D721Med (cell line): Measurements from ENCODE around the gene PDE4B.
A peak's percentile ranks its signal among the peaks of the same experiment; 100 is the strongest.

Experiments used
- DNase-seq: peaks from one replicate; pipeline ENCODE4 v3.0.0; 2011; ENCODE audit warnings: low spot score; ENCODE audit not compliant: insufficient read length
- FAIRE-seq: peaks from 2 replicates; lab custom pipeline; 2011; peaks lifted over from hg19 to GRCh38; lab: Jason Lieb, UNC
- TF ChIP-seq, protein P1 (sequence below): IDR thresholded peaks from 2 replicates; pipeline ENCODE4 v1.5.1; 2012; ENCODE audit warnings: mild to moderate bottlenecking, control low read depth; ENCODE audit not compliant: insufficient read depth; ENCODE audit errors: missing control alignments

PDE4B gene

DNA sequence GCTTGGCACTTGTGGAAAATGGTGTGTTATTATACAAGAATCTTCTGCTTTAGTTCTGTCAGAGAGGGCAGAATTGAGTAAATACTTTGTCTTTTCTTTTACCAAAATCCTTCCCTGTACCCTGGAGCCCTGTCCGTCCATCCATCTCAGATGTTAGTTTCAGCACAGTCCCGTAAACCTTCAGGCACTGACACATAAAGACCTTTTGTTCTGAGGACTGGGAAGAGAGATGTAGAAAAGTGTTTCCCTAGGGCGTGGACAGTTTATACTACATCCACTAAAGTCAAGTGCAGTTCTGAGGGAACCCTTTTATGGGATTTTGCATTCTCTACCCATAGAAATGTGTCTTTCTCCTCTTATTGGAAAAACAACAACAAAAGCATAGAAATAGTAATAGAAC is 162.4 kb downstream of the PDE4B start:
- TF ChIP-seq, protein P1, sequence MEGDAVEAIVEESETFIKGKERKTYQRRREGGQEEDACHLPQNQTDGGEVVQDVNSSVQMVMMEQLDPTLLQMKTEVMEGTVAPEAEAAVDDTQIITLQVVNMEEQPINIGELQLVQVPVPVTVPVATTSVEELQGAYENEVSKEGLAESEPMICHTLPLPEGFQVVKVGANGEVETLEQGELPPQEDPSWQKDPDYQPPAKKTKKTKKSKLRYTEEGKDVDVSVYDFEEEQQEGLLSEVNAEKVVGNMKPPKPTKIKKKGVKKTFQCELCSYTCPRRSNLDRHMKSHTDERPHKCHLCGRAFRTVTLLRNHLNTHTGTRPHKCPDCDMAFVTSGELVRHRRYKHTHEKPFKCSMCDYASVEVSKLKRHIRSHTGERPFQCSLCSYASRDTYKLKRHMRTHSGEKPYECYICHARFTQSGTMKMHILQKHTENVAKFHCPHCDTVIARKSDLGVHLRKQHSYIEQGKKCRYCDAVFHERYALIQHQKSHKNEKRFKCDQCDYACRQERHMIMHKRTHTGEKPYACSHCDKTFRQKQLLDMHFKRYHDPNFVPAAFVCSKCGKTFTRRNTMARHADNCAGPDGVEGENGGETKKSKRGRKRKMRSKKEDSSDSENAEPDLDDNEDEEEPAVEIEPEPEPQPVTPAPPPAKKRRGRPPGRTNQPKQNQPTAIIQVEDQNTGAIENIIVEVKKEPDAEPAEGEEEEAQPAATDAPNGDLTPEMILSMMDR = no peak
- no peak for DNase-seq
- no peak for FAIRE-seq

- DNase-seq = no peak
- TF ChIP-seq, protein P1 = no peak
- FAIRE-seq = no peak
Measured at GRCh38 chr1:65955503-65955902, 162.8 kb downstream of the PDE4B start.

GRCh38 chr1:65958561-65959350 is 166.1 kb downstream of the PDE4B start:
- DNase-seq = no peak
- peak; percentile 88 for FAIRE-seq
- TF ChIP-seq, protein P1 = peak; percentile 71

- DNase-seq (no peak), FAIRE-seq (no peak)
Measured at GRCh38 chr1:65959896-65960567, 167.3 kb downstream of the PDE4B start.

DNA sequence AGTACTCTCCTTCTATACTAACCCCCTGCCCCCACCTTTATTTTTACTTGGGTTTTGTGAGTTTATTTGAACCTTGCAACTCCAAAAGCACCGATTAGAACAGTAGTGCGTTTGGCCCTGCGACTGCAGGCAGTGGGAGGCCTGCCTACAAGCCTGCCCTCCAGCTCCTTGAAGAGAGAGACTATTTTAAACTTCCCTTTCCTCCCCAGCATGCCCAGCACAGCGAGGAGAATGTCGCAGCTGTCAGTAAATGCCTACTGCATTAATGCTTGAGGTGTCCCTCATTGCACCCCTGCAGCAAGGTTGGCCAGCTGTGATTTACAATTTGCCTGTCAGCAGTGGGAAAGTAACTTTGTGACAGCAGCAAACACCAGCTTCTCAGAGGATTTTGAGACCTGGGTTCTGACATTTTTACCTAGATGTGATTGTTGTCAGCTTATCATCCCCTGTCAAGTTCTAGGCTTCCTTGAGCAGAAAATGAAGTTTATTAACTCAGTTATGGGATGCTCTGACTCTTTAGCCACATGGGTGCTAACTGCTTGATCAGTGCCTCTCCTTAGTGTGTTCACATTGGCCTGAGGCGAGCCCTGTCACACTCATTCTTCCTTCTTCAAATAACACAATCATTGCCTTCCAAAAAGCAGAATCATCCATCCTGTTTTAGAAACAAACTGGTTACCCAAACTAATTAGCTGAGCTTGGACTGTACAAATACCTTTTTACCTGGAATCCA is 170.6 kb downstream of the PDE4B start:
- DNase-seq (no peak), FAIRE-seq (no peak)
- TF ChIP-seq, protein P1 = no peak

More at GRCh38 chr1:65959896-65960567, 167.3 kb downstream of the PDE4B start:
- TF ChIP-seq, protein P1 = no peak

- DNase-seq = no peak
Measured at GRCh38 chr1:65964123-65964522, 171.4 kb downstream of the PDE4B start.

More at GRCh38 chr1:65964123-65964522, 171.4 kb downstream of the PDE4B start:
- TF ChIP-seq, protein P1 = no peak
- FAIRE-seq = no peak
